Vein endothelial cell (primary cell): ENCODE data around the gene ID3. TPM values are rescaled to one million over a fixed set of nuclear protein-coding genes. Genes with fewer than 3 reads are reported as not detected.

Experiments used
- total RNA-seq: library from RNA; depleted of rRNA; stranded (reverse); fragments of >200 nt; gene quantifications from 2 replicates; pipeline ENCODE4 v1.2.3, GENCODE V29; 2012

Gene ID3
- total RNA-seq = 400 and 449 TPM in 2 replicates

GRCh38 chr1:23559136-23559984 lies at the start of gene ID3:
ID3 (minus strand) TSS chr1:23559501; CDS start chr1:23559426, 75 bp downstream.

GRCh38 chr1:23530747-23531561 lies 28.3 kb downstream of the ID3 start, which contains the start of gene E2F2:
E2F2 (minus strand) TSS chr1:23531233; CDS start chr1:23530793, 440 bp downstream.

Other genes starting within 250 kb of the ID3 start
- gene HNRNPR, start 215.2 kb downstream of the ID3 start, total RNA-seq = 81.7 and 99.1 TPM in 2 replicates
- 23.2 and 29.2 TPM in 2 replicates for gene ZNF436, start 189.7 kb downstream of the ID3 start, total RNA-seq
- gene TCEA3, start 134.8 kb downstream of the ID3 start, total RNA-seq = 0.65 and 0.86 TPM in 2 replicates
- gene ASAP3, start 75.3 kb downstream of the ID3 start, total RNA-seq = 12.7 and 15.7 TPM in 2 replicates
- 1.9 and 2.6 TPM in 2 replicates for gene E2F2, start 28.3 kb downstream of the ID3 start, total RNA-seq
- gene RPL11, start 132.3 kb upstream of the ID3 start, total RNA-seq = 687 and 944 TPM in 2 replicates
- gene ELOA, start 184.0 kb upstream of the ID3 start, total RNA-seq = 58.8 and 68.1 TPM in 2 replicates
- gene PITHD1, start 218.9 kb upstream of the ID3 start, total RNA-seq = 24.2 and 30.7 TPM in 2 replicates
- gene LYPLA2, start 231.6 kb upstream of the ID3 start, total RNA-seq = 166 and 203 TPM in 2 replicates
- gene GALE, start 241.3 kb upstream of the ID3 start, total RNA-seq = 42.9 and 50.6 TPM in 2 replicates